Myocyte (in vitro differentiated cells): ENCODE data around the gene DHX58. TPM values are rescaled to one million over a fixed set of nuclear protein-coding genes. Genes with fewer than 3 reads are reported as not detected.
"Not testable (repeated sequence)": the region's sequence is repeated elsewhere in the genome, so short reads cannot be mapped to it uniquely, and the experiment has no call there.

ENCODE experiments used
- DNase-seq: peaks from one replicate; pipeline ENCODE4 v3.0.0-alpha.2; 2012; ENCODE audit warnings: low read depth
- polyA plus RNA-seq: library from polyadenylated mRNA; unstranded; fragments of >200 nt; gene quantifications from one replicate; pipeline ENCODE4 v1.2.1, GENCODE V29; 2012; ENCODE audit warnings: missing spikeins
- total RNA-seq: library from RNA; depleted of rRNA; stranded (reverse); fragments of >200 nt; gene quantifications from 2 replicates; pipeline ENCODE4 v1.2.3, GENCODE V29; 2014

Gene DHX58
- total RNA-seq, result 9.3 and 11.3 TPM in 2 replicates
- 12.9 TPM for polyA plus RNA-seq

- peak; percentile 79 for DNase-seq
Measured at GRCh38 chr17:42112552-42113176, at the start of gene DHX58. Gene DHX58 (minus strand): TSS chr17:42112714. CDS start chr17:42111892, 822 bp downstream.

GRCh38 chr17:42160531-42160910 is 48.0 kb upstream of the DHX58 start:
- DNase-seq, result no peak

- no peak for DNase-seq
Measured at GRCh38 chr17:42159796-42160530, 47.4 kb upstream of the DHX58 start.

DNA sequence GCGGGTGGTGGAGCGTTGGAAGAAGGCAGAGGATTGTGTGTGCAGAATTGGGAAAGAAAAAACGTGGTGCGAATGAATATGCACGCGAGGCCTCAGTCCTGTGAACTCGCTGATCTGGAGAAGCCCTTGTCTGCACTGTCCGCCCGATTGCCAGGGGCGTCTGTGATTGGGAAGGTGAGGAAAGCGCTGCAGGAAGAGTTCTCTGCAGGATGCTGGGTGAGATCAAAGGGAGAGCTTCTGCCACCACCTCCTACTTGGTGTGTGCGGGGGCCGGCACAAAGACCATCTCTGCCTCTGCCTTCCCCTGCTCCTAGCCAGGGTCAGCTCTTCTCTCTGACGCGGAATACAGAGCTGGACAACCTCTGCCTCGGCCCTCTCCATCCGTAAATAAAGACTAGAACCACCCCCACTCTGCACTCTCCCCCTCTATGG is 43.1 kb upstream of the DHX58 start:
- DNase-seq, result no peak

- peak; percentile 40 for DNase-seq
Measured at GRCh38 chr17:42153919-42154742, 41.6 kb upstream of the DHX58 start.

DNA sequence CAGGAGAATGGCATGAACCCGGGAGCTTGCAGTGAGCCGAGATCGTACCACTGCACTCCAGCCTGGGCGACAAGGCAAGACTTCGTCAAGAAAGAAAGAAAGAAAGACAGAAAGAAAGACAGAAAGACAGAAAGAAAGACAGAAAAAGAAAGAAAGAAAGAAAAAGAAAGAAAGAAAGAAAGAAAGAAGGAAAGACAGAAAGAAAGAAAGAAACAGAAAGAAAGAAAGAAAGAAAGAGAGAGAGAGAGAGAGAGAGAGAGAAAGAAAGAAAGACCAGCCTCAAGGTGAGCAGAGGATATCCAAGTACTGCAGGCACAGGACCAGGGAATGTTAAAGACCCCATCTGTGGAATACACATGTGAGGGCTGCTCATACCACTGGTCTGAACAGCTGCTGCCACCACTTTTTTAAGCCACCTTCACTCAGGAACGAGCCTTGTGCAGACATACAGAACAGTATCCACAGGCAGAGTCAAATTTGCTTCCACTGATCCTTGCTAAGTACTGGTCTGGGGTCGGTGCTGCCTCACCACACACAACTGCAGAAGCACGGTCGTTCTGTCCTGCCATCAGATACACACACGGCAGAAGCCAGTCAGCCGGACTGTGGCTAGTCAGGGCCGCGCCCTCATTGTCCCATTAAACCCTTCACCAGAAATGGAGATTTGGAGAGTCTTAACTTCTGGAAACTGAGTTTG is 34.5 kb upstream of the DHX58 start:
- DNase-seq, result peak; percentile 64

DNA sequence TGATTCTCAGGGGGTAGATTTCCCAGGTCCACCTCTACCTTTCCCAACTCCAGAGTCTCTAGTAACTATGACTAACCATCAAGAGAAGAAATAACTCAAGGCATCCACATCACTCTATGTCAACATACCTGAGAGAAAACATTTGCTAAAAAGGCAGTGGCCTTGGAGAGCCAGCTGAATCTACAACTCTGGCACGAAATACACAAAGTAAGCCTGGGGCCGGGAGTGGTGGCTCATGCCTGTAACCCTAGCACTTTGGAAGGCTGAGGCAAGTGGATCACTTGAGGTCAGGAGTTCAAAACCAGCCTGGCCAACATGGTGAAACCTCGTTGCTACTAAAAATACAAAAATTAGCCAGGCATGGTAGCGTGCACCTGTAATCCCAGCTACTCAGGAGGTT is 30.6 kb upstream of the DHX58 start:
- DNase-seq, result peak; percentile 71

- DNase-seq, result peak; percentile 98
Measured at GRCh38 chr17:42142371-42142896, 29.9 kb upstream of the DHX58 start.

GRCh38 chr17:42141382-42141781 is 28.9 kb upstream of the DHX58 start:
- DNase-seq, result peak; percentile 49

- DNase-seq, result not testable (repeated sequence)
Measured at GRCh38 chr17:42140690-42141089, 28.2 kb upstream of the DHX58 start.

DNA sequence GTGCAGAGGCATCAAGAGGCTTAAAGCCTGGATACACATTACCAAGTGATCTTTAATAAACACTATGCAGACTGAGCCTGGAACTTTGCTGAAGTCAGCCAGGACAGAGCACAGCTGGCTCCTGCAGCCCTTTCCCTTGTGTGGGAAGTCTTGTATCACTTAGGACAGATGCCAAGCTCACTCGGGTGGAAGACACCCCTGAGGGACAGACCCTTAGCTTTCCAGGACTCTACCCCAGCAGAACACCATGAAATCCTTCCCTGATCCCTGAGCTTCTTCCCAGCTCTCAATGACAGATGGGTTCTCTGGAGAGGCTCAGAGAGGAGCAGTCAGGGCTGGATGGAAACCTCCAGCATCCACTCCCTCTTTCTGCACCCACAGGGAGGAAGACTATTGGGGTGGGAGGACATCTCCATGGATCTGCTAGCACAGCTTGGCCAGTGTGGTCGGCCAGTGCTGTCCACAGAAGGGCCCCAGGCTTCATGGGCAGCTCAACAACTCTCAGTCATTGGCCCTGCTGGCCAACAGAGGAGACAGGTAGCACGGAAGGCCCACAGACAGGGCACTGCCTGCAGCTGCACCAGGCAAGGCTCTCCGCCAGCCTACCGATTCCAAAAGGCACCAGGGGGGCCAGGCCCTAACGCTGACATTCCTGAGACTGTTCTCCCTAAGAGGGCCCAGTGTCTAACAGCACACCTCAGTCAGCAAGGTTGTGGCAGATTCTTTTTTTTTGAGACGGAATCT is 26.4 kb upstream of the DHX58 start:
- peak; percentile 24 for DNase-seq

DNA sequence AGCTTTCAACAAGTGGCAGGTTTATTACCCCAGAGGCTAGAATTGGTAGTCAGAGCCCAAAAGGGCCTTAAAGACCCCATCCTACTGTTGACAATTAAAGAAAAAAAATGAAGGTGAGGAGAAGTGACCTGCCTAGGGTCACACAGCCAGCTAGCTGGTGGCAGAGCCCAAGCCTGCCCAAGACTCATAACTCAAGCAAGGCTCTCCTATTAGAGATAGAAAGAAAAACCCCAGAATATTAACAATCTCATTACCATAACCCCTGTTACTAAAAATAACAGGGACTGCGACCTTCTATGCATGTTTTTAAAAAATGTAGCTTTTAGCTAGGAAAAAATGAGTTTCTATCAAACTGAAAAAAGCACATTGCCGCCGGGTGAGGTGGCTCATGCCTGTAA is 24.1 kb upstream of the DHX58 start:
- DNase-seq, result no peak

DNA sequence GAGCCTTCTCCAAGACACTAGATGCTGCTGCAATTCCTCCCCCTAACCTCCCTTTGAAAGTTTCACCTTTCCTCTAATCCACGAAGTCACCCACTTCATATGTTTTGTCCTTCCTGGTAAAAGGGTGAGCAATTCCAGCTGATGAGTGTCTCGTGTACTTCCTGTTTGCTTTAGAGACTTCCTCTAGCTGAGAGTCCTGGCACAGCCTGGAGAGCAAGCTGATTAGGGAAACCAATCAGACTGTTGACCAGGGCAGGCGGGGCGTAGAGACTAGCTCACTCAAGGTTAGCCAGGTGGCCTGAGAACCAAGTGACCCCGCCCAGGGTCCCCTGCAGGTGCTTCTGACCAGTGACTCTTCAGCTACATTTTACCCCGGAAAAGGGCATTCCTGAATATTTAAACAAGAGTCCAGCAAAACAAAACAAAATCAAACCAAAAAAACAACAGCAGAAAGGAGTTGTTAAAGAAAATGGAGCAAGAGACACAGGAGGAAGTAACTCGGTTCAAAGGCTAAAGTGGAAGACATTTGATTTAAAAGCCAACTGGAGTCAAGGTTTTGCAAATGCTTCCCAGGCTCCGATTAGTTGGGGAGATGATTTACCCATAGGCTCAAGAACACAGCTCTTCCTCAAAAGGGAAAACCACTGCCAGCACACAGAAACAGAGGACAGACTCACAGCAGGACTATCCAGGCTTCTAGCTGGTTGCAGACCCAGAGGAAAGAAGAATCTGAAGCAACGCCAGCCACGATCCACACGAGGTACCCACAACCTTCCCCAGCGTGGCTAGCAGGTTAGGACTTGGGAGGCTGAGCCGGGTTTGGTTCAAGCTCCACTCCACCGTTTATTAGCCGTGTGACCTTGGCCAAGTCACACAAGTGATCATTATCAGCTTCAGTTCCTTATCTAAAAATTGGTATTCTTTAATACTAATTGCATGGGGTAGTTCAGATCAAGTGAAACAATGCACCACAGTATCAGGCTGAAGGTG is 23.4 kb upstream of the DHX58 start:
- no peak for DNase-seq

- no peak for DNase-seq
Measured at GRCh38 chr17:42135151-42135550, 22.6 kb upstream of the DHX58 start.

DNA sequence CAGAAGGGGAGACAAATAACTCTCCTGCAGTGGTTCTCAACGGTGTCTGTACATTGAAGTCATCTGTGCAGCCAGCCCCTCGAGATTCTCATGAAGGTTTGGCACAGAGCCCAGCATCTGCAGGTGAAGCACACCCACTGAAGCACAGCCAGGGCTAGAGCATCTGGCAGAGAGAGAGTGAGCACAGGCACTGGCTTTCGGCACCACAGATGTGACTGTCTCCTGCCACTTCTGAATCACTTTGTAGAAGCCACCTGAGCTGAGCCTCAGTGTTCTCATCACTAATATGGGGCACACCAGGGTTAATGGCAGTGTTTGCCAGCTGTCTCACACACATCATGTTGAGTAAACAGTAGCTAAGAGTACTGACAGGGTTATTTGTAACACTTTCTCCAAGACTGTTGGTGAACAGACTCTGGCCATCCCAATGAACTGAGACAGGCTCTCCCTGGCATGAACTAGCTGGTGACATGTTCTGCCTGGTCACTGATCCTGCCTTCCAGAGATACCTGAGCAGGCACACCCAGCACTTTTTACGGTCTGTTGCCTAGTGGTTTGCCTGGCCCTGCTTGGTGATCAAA is 21.0 kb upstream of the DHX58 start:
- DNase-seq, result peak; percentile 44

DNA sequence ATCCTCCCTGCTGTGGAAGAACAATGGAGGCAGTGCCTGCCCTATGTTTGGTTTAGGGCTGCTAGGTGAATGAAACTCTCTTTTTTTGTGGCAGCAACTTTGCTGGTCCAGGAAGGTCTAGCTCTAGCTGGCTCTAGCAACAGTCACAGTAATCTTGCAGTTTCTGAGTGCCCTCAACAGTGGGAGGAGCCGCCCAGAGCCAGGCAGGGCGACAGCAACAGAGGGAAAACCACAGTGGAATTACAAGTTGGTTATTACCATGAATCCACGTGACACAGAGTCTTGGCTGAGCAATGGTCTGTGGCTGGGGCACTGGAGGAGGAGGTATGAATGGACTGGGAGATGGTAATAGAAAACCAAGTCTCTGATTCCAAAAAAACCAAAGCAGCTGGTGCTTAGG is 20.4 kb upstream of the DHX58 start:
- peak; percentile 96 for DNase-seq

DNA sequence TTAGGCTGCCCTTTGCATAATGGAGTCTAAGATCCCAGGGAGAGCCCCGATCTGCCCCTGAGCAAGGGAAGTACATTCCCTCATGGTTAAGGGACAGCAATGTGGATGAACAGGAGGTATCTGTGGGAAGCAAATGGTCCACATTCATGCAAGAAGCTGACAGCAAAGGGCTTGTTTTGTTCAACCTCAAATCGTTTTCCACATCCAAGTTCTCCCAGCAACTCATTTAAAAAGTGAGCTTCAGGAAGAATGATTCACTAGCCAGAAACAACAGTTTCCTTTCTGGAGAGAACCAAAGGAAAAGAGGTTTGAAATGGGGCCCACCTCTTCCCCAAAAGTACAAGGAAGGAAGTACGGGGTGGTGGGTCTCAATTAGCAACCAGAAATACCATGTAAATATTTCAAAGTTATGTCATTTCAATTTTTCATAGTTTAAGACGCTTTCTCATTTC is 19.5 kb upstream of the DHX58 start:
- DNase-seq, result no peak

DNA sequence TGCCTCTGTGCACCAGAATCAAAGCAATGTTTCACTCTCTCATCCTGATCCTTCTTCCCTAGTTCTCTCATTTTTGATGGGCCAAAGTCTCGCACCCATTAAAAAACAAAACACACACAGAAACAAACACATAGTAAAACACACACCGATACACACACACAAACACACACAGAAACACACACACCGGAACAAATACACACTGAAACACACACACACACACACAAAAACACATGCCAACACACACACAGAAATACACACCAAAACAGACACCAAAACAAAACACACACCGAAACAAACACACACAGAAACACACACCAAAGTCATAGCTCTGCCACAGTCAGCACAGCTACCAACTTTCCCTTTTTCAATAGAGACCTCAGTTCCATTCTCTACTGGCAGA is 18.7 kb upstream of the DHX58 start:
- DNase-seq, result no peak
